Ovary (tissue), 9 donors: ENCODE data around the gene TCN2. TPM values are rescaled to one million over a fixed set of nuclear protein-coding genes. Genes with fewer than 3 reads are reported as not detected.

Experiments
- DNase-seq, 5 donors: peaks; one replicate each; pipeline ENCODE4 v3.0.0-alpha.2; 2019 to 2020
- H3K27ac ChIP-seq, 2 donors: fragments of 200-600 bp; one replicate each; pipeline versions ENCODE4 v1.5.1 to v1.8.0; 2019 to 2022
- H3K27me3 ChIP-seq: fragments of 200-600 bp; one replicate; pipeline ENCODE4 v1.8.0; 2022
- H3K36me3 ChIP-seq: fragments of 200-600 bp; sonication (generic); one replicate; pipeline ENCODE4 v1.5.1; 2019
- H3K4me1 ChIP-seq: one replicate; pipeline ENCODE4 v1.8.1; 2013; ENCODE audit warnings: mild to moderate bottlenecking, moderate library complexity; ENCODE audit not compliant: insufficient read depth
- H3K4me3 ChIP-seq: fragments of 200-600 bp; sonication (generic); one replicate; pipeline ENCODE4 v1.5.1; 2017
- H3K9me3 ChIP-seq, 2 donors: fragments of 200-600 bp in 1 of 2; sonication (generic) in 1 of 2; one replicate each; pipeline versions ENCODE4 v1.5.1 to v1.8.1; 2013 to 2019; ENCODE audit warnings: mild to moderate bottlenecking in 1 of 2, moderate library complexity in 1 of 2
- CTCF ChIP-seq, 3 donors: fragments of 450-650 bp in 2 of 3; fragments of 200-600 bp in 1 of 3; IDR thresholded peaks; one replicate each; pipeline versions ENCODE4 v1.5.1 to v1.8.0; 2016 to 2022; ENCODE audit warnings: antibody characterized with exemption in 3 of 3, mild to moderate bottlenecking in 1 of 3
- EP300 ChIP-seq: sonication (generic); formaldehyde crosslinking; IDR thresholded peaks from one replicate; pipeline ENCODE4 v1.6.1; 2017; ENCODE audit warnings: antibody characterized with exemption
- POLR2A ChIP-seq: fragments of 450-650 bp; IDR thresholded peaks from one replicate; pipeline ENCODE4 v1.6.1; 2017; ENCODE audit warnings: antibody characterized with exemption, mild to moderate bottlenecking, moderate library complexity
- WGBS, 3 donors: extraction: QIAGEN DNeasy Blood & Tissue Kit in 1 of 3; methylation state at CpG; one replicate each; pipeline versions ENCODE4 v1.1.5 to v1.1.7; 2013 to 2017; 5-methylcytosine and 5-hydroxymethylcytosine counted together
- intact Hi-C, 4 donors: fragments of 100-400 bp; cut with DNase I; formaldehyde crosslinking; loops; one replicate each; pipeline versions ENCODE4 v1.11.0 to v1.15.1; 2022 to 2023
- polyA plus RNA-seq, 2 donors: library from polyadenylated mRNA; stranded (reverse); fragments of 200-250 nt in 1 of 2; fragments of 350-450 nt in 1 of 2; fragmentation: Illumina TruSeq in 1 of 2; extraction: RNeasy Lipid Tissue Mini Kit (QIAGEN cat#74804) in 1 of 2; gene quantifications; one replicate each; pipeline ENCODE4 v1.2.3, GENCODE V29; 2013 to 2014
- total RNA-seq, 7 donors: library from RNA; depleted of rRNA in 2 of 7; stranded (reverse); fragments of >200 nt in 2 of 7; fragmentation: NEBNext Ultra II Directional in 3 of 7; extraction: Animal tissue kit (Norgen Biotek cat#: 25700) in 3 of 7; gene quantifications; one replicate each; pipeline versions ENCODE4 v1.1.0 to v1.2.4, GENCODE V29; 2016 to 2023
- donor health status: DM: no; HTN: no; CAD: no; lungs with moderate emphysema.
- donor health status: DM: no; HTN: no; CAD: no.
- donor health status: Bipolar disorder and iron deficiency.
- donor health status: DM: yes; HTN: yes; CAD: no.
- donor health status: DM: no; HTN: no; CAD: no.
- donor health status: DM: yes; HTN: yes; CAD: no.

Gene TCN2
- total and polyA plus RNA-seq, 9 donors = 5.1 to 33.9 (median 15.6) TPM

GRCh38 chr22:30609260-30610185, 2.5 kb downstream of the TCN2 start:
- 36 to 49% (median 36%) methylated on average over 17 of the region's 17 CpGs for WGBS, 3 donors
- Histone ChIP-seq H3K27ac (peak overlapping the region in 1 of 2 donors; percentile 66), H3K27me3 (no peaks in the 10 kb centered on the region), H3K4me1 (peaks cover 8% of the 10 kb centered on the region), H3K36me3 (no peaks in the 10 kb centered on the region), H3K4me3 (no peak overlapping the region), H3K9me3 (no peaks in the 10 kb centered on the region)
- peak in 4 of 5 donors; percentile 41 to 55 (median 52) for DNase-seq
- intact Hi-C loops = no loop called here
- TF ChIP-seq POLR2A = no peak
- TF ChIP-seq EP300 = no peak
- no peak for TF ChIP-seq CTCF (IDR thresholded peaks at IDR 0.05)

- 34 to 64% (median 45%) methylated on average over 7 of the region's 7 CpGs for WGBS, 3 donors
- no peak for DNase-seq
- H3K9me3 ChIP-seq = no peaks in the 10 kb centered on the region
- intact Hi-C loops = no loop called here
- H3K36me3 ChIP-seq = no peaks in the 10 kb centered on the region
- H3K27ac ChIP-seq = peak overlapping the region in 1 of 2 donors; percentile 66
- peaks cover 7% of the 10 kb centered on the region for H3K4me1 ChIP-seq
- no peak overlapping the region for H3K4me3 ChIP-seq
- no peak for TF ChIP-seq POLR2A
- TF ChIP-seq EP300 = no peak
- no peak for TF ChIP-seq CTCF (IDR thresholded peaks at IDR 0.05)
- no peaks in the 10 kb centered on the region for H3K27me3 ChIP-seq
Observed at GRCh38 chr22:30610299-30610698, 3.3 kb downstream of the TCN2 start.

DNA sequence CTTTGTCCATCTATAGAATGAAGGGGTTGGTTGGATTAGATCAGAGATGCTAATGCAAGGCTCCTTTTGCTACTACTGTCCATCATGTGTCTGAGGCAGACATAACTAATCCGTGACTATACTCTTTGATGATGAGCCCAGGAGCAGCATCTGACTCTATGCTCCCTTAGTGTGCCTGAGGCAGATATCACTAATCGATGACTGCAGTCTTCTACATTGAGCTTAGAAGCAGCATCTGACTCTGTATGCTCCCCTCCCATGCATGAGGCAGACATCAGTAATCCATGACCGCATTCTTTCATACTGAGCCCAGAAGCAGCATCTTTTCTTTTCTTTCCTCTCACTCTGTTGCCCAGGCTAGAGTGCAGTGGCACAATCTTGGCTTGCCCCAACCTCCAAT, 4.2 kb downstream of the TCN2 start:
- no peak overlapping the region for H3K27ac ChIP-seq
- H3K27me3 ChIP-seq = no peaks in the 10 kb centered on the region
- TF ChIP-seq POLR2A (no peak), CTCF (IDR thresholded peaks at IDR 0.05) (no peak), EP300 (no peak)
- DNase-seq = no peak
- no peaks in the 10 kb centered on the region for H3K36me3 ChIP-seq
- peaks cover 5% of the 10 kb centered on the region for H3K4me1 ChIP-seq
- H3K4me3 ChIP-seq = no peak overlapping the region
- intact Hi-C loops = no loop called here
- WGBS, 3 donors = 96 to 100% (median 97%) methylated on average over 3 of the region's 3 CpGs
- no peaks in the 10 kb centered on the region for H3K9me3 ChIP-seq

DNA sequence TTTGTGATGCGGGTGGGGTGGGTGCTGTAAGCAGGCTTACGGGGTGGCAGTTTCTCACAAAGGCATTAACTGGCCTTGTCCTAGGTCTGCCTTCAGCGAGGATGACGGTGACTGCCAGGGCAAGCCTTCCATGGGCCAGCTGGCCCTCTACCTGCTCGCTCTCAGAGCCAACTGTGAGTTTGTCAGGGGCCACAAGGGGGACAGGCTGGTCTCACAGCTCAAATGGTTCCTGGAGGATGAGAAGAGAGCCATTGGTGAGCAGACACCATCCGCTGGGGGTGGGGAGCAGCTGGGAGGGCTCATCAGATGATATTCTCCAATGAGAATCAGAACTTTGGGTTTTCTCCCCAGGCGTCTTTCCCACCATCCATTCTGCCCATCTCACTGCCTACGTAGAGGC, 5.8 kb downstream of the TCN2 start:
- 94 to 96% (median 95%) methylated on average over 8 of the region's 8 CpGs for WGBS, 3 donors
- Histone ChIP-seq H3K27me3 (no peaks in the 10 kb centered on the region), H3K36me3 (no peaks in the 10 kb centered on the region), H3K9me3 (no peaks in the 10 kb centered on the region), H3K4me1 (peaks cover 5% of the 10 kb centered on the region), H3K4me3 (no peak overlapping the region), H3K27ac (no peak overlapping the region)
- TF ChIP-seq EP300 (no peak), CTCF (IDR thresholded peaks at IDR 0.05) (no peak), POLR2A (no peak)
- no peak for DNase-seq
- intact Hi-C loops = no loop called here
